ENCODE data around the gene LDLRAD4. TPM values are rescaled to one million over a fixed set of nuclear protein-coding genes. Genes with fewer than 3 reads are reported as not detected.

The LDLRAD4 gene
- total RNA-seq, 1 donor from 2014 or later, result 28.2 TPM

DNA sequence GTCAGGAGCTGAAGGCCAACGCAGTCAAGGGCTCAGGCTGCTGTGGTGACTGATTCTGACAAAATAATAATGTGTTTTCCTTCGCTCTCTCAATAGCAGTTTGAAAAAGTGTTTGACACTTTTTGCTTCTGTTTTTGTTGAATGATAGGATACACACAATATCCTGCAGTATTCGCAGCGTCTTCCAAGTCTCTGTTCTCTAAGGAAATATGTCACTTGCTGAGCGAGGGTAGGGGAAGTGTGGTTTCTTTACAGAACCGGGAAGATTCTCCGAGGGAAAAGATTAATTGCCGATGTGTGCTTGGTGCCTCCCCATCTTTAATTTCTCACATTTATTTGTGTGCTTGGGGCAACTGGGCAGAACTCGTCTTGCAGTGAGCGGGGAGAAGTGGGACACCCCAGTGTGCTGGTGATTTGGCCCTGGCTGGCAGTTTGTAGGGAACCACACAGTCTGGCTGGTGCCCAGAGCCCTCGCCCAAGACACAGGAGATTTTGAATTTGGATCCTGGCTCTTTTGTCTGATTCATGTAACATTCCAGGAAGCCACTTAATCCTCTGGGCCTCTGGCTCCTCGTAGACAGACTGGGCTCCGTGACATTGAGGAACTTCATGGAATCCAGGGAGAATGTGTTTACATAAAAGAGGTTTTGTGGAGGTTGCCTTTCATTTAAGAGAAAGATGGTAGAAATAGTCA, 169.4 kb downstream of the LDLRAD4 start:
- DNase-seq, result no peak

DNA sequence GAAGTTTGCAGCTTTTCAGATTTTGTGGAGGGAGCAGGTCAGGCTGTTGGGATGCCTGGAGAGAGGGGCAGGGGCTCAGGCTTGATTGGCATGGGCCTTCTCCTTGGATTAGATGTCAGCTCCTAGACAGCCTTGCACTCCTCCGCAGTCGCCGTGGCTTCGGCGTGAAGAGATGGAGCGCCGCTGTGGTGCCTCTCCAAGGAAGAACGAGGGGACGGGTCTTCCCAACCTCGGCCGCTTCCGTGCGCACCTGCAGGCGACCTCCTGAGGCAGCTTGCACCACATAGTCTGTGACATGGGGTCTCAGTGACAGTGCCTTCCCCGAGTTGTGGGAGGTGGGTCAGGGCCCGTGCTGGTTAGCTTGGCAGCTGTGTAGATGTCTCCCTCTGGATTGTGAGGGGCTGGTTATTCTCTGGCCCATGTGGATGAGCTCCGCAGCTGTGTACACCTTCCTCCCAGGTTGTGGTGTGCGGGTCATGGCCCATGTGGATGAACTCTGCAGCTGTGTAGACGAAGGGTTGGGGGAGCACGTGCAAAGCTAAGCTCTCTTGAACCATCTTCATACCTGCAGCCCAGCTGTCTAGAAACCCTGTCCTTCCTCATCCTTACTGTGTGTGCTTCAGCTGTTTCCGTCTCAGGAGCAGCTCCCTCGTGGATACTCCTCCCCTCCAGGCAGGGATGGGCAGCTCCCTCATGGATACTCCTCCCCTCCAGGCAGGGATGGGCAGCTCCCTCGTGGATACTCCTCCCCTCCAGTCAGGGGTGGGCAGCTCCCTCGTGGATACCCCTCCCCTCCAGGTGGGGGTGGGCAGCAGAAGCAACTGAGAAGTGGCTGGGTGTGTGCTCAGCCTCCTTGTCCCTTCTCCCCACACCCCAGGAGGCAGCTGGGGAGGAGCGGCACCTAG, 170.3 kb downstream of the LDLRAD4 start:
- no peak for DNase-seq

DNA sequence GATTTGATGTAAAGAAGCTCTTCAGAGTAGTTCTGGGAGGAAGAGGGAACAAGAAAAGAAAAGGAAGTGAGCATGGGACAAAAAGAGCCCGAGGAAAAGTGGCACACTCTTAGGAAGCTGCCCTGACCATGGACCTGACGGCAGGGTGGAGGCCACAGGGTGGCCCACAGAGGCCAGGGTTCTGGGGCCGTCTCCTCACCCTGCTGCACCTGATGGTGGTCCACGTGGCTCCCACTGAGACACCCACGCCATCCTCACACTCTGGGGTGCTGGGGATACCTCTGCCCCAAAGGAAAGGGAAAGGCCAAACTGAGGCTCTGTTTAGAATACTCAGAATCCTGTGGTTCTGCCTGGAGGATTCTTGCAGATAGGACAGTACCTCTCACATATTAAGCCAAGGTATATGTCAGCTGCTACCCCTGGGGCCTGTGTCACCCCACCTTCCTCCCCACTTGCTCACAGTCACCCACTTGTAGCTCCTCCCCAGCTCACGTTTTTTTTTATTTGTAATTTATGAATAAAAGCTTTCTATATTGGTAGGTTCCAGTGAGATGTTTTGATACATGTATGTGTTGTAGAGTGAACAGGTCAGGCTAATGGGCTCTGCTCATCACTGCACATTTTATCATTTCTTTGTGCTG, 171.1 kb downstream of the LDLRAD4 start:
- no peak for DNase-seq

DNA sequence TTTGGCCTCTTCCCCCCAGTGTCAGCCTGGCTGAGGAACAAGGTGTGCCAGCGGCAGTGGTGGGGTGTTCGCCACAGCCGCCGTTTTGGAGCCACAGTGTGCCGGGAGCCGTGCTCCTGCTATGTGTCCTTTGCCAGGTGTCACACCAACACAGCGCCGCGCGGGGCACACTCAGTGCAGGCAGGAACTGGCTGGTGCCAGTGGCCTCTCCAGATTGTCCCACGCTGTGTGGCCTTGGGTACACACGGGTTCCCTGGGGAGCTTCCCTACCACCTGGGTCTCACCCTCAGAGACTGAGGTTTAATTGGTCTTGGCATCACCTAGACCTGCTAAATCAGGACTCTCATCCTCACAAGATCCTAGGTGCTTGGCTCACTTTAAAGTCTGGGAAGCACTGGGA, 171.6 kb downstream of the LDLRAD4 start:
- DNase-seq, result no peak

- DNase-seq, result no peak
These were observed 172.2 kb downstream of the LDLRAD4 start for GRCh38 chr18:13390711-13391110.

DNA sequence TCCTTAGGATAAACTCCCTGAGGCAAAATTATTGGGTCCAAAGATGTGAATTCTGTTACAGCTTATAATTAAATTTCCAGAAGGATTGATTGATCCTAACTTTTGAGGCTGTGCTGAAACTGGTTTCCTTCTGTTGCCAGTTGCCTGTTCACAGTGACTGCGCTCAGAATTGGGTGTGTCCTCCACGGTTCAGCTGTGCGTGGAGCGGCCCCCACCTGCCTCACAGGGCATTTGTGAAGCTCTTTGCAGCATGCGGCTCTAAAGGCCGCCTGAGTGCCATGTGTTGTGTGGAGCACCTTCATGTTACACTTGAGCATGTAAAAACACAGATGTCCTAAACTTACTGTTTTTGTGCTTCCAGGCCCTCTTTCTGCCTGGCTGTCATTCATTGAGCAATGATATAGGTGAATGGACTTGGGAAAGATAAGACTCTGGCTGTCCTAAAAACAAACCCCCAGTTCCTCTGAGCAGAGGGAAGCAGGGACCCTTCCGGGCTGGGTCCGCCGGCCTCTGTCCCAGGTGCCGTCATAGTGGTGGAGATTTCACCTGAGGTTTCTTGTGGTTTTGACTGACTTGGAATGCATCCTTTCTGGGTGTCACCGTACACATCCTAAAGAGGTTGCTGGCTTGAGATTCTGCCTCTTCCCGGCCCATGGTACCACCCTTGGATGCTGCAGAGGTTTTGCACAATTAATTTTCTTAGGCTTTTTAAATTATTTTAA, 173.6 kb downstream of the LDLRAD4 start:
- no peak for DNase-seq

- DNase-seq, result no peak
These were observed 174.3 kb downstream of the LDLRAD4 start for GRCh38 chr18:13392899-13393298.

- DNase-seq, result no peak
These were observed 174.8 kb downstream of the LDLRAD4 start for GRCh38 chr18:13393338-13393737.

GRCh38 chr18:13394801-13395200, 176.2 kb downstream of the LDLRAD4 start:
- no peak for DNase-seq

- no peak for DNase-seq
These were observed 177.0 kb downstream of the LDLRAD4 start for GRCh38 chr18:13395577-13395976.

GRCh38 chr18:13397504-13398163, 179.1 kb downstream of the LDLRAD4 start:
- DNase-seq, result no peak

GRCh38 chr18:13398631-13399030, 180.1 kb downstream of the LDLRAD4 start:
- no peak for DNase-seq

DNA sequence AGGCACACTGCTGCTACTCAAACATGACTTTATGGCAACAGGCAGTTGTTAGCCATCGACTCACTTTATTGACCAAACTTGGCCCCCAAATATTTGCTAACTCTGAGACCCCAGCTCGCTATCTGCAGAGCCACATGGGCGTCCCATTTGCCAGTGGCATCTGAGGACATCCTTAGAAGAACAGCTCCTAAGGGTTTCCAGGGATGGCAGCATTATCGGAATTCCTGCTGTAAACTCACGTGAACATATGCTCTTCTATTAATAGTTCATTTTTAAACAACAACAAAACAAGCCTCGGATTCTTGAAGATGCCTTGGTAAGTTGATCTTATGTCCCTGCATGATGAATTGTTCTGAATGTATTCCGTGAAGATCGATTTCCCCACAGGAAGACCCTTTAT, 181.0 kb downstream of the LDLRAD4 start:
- no peak for DNase-seq

DNA sequence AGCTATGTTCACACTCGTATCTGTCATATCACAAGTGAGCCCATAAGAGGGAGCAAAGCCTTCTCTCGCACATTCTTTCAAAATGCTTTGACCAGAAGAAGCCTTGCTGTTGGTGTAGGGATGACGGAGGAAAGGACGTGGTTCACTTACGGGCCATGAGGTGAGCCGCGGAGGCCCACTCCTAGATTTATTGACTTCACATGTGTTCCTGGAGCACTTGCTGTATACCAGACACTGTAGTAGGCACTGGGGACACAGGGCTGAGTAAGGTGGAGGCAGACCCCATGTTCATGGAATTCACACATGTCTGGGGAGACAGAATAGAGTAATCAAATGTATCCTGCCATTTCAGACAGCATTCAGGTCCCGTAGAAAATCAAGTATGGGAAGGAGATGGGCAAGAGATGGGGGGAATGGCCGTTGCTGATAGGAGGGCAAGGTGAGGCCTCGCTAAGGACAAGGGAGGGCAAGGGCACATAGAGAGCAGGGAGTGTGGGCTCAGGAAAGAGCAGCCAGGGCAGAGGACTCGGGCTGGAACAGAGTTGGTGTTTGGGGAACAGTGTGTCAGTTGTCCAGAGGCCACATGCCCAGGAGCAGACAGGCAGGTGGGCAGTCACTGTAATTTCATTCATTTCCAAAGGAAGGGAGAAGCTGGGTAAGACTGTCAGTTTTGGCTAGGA, 182.2 kb downstream of the LDLRAD4 start:
- no peak for DNase-seq

- DNase-seq, result no peak
These were observed 182.8 kb downstream of the LDLRAD4 start for GRCh38 chr18:13401404-13401803.

GRCh38 chr18:13401826-13402225, 183.3 kb downstream of the LDLRAD4 start:
- no peak for DNase-seq

DNA sequence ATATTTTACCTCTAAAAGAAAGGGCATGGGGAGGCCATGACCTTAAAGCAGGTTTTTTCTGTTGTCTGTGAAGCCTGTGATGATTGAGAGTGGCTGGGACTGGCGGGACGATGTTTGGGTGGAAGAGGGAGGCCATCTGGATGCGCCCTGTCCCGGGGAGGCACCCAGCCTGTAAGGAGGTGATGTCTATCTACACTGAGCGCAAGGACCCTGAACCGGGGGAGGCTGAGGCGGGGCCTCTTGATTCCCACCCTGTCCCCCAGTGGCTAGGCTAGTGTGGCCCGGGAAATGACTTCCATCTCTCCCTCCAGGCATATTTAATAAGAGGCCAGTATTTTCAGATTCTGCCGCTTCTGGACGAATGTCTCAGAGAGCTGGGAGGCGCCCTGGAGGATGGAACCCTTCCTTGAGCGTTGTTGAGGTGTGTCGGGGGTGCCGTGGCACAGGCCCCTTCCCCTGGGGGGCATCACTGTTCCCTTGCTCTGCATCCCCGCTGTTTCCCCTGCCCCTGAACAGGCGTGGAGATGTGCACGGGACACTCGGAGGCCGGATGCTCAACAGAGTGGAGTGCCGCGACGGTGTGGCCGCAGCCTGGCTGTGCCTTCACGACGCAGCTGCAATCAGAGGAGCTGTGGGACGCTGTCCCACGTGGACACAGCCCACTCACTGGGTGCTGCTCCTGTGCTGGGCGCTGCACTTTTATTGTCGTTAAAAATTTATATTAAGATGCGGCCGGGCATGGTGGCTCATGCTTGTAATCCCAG, 185.4 kb downstream of the LDLRAD4 start:
- DNase-seq, result no peak

- no peak for DNase-seq
These were observed 186.9 kb downstream of the LDLRAD4 start for GRCh38 chr18:13405305-13406038.

DNA sequence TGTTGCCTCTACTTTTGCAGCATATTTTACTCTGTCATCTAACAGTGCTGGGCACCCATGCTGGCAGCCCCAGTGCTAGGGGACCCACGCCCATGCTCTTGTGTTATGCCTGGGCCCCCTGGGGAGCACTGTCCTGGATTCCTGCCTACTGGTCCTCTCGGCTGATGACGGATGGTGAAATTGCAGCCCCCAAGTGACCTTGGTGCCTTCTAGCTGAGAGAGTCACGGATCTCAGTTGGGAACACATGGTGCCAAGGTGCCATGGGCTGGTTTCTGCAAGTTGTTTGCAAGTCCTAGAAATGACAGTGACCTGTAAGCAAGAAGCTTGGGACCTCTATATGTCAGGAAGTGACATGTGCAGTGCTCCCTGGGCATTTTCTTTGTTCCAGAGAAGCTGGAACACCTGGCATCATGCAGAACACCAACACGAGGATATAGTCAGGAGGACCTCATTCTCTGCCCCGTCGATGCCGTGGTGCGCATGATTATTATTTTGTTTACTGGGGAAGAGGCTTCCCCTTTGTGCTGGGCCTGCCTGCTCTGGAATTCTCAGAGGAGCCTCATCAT, 187.6 kb downstream of the LDLRAD4 start:
- DNase-seq, result no peak

Data from skin of body (tissue), 2 donors.